ENCODE measurements around the gene NUDT1.
A peak's percentile ranks its signal among the peaks of the same experiment; 100 is the strongest.

The NUDT1 gene

DNA sequence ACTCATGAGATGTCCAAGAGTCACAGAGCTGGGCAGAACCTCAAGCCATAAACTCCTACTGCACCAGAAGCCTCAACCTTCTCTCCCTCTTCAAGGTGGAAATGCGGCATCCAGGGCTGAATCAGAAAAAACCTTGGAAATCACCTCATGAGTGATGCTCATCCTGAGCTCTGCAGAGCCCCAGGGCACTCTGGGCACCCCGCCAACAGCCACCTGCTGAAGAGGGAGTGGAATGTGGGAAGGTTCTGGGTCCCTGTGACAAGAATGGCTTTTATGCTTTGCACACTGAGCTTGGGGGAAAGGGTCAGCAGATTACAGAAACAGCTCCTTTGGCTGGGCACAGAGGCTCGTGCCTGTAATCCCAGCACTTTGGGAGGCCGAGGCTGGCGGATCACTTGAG lies 18.8 kb downstream of the NUDT1 start:
- H3K9me3 ChIP-seq (ENCODE audit: control insufficient read depth, insufficient read depth, low read length) = no peaks in the 10 kb centered on the region
- no peaks in the 10 kb centered on the region for H3K27me3 ChIP-seq (ENCODE audit: control insufficient read depth, low read length)
- H3K4me3 ChIP-seq (ENCODE audit: low read length) = no peak overlapping the region
- H4K20me1 ChIP-seq (ENCODE audit: control insufficient read depth, insufficient read depth, low read depth, low read length) = peaks cover 4% of the 10 kb centered on the region; the same call in 1 of the 2 replicates
- H3K27ac ChIP-seq (ENCODE audit: low read depth, low read length) = no peak overlapping the region
- TF ChIP-seq, protein P1, sequence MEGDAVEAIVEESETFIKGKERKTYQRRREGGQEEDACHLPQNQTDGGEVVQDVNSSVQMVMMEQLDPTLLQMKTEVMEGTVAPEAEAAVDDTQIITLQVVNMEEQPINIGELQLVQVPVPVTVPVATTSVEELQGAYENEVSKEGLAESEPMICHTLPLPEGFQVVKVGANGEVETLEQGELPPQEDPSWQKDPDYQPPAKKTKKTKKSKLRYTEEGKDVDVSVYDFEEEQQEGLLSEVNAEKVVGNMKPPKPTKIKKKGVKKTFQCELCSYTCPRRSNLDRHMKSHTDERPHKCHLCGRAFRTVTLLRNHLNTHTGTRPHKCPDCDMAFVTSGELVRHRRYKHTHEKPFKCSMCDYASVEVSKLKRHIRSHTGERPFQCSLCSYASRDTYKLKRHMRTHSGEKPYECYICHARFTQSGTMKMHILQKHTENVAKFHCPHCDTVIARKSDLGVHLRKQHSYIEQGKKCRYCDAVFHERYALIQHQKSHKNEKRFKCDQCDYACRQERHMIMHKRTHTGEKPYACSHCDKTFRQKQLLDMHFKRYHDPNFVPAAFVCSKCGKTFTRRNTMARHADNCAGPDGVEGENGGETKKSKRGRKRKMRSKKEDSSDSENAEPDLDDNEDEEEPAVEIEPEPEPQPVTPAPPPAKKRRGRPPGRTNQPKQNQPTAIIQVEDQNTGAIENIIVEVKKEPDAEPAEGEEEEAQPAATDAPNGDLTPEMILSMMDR (IDR thresholded peaks at IDR 0.05; ENCODE audit: low read depth, low read length, poor library complexity, severe bottlenecking) = no peak
- no peak for TF ChIP-seq EZH2phosphoT487 (IDR thresholded peaks at IDR 0.05; ENCODE audit: borderline replicate concordance, low read length)
- H3K4me2 ChIP-seq (ENCODE audit: low read length) = peak overlapping the region; percentile 66; the same call in 1 of the 2 replicates
- peaks cover 27% of the 10 kb centered on the region for H3K36me3 ChIP-seq (ENCODE audit: control insufficient read depth, low read length)
- no peaks in the 10 kb centered on the region for H3K79me2 ChIP-seq (ENCODE audit: control insufficient read depth, low read length)
- no peaks in the 10 kb centered on the region; the same call in 1 of the 2 replicates for H3F3A ChIP-seq (ENCODE audit: control insufficient read depth, insufficient read depth)
- H3K9me2 ChIP-seq (replicated peaks; ENCODE audit: control insufficient read depth, low read length) = no peaks in the 10 kb centered on the region
- peaks cover 45% of the 10 kb centered on the region for H3K4me1 ChIP-seq (ENCODE audit: control insufficient read depth, low read length)

DNA sequence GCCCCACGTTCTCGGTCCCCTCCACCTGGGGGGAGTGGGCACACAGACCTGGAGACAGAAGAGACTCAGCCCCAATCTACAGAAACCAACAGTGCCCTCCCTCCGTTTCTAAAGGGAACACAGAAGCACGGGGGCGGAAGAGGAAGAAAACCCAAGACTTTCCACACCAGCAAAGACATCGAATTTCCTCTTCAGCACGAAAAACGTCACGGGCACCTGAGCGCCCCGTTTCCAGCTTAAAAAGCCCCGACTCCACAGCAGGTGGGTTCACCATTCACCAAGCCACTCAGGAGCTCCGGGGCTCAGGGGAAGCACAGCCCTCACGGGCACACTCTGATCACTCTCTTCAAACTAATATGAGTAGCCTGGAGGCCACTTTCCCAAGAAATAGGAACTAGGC lies 19.6 kb downstream of the NUDT1 start:
- Histone ChIP-seq H3F3A (ENCODE audit: control insufficient read depth, insufficient read depth) (no peaks in the 10 kb centered on the region; the same call in 1 of the 2 replicates), H3K4me3 (ENCODE audit: low read length) (peak overlapping the region; percentile 49), H3K4me1 (ENCODE audit: control insufficient read depth, low read length) (peaks cover 45% of the 10 kb centered on the region), H3K79me2 (ENCODE audit: control insufficient read depth, low read length) (no peaks in the 10 kb centered on the region), H3K4me2 (ENCODE audit: low read length) (peak overlapping the region; percentile 66), H3K36me3 (ENCODE audit: control insufficient read depth, low read length) (peaks cover 23% of the 10 kb centered on the region), H3K9me2 (replicated peaks; ENCODE audit: control insufficient read depth, low read length) (no peaks in the 10 kb centered on the region), H3K9me3 (ENCODE audit: control insufficient read depth, insufficient read depth, low read length) (no peaks in the 10 kb centered on the region), H3K27ac (ENCODE audit: low read depth, low read length) (peak overlapping the region; percentile 59), H3K27me3 (ENCODE audit: control insufficient read depth, low read length) (no peaks in the 10 kb centered on the region), H4K20me1 (ENCODE audit: control insufficient read depth, insufficient read depth, low read depth, low read length) (peaks cover 4% of the 10 kb centered on the region; the same call in 1 of the 2 replicates)
- no peak for TF ChIP-seq EZH2phosphoT487 (IDR thresholded peaks at IDR 0.05; ENCODE audit: borderline replicate concordance, low read length)
- TF ChIP-seq, protein P1 (IDR thresholded peaks at IDR 0.05; ENCODE audit: low read depth, low read length, poor library complexity, severe bottlenecking) = peak; percentile 22

DNA sequence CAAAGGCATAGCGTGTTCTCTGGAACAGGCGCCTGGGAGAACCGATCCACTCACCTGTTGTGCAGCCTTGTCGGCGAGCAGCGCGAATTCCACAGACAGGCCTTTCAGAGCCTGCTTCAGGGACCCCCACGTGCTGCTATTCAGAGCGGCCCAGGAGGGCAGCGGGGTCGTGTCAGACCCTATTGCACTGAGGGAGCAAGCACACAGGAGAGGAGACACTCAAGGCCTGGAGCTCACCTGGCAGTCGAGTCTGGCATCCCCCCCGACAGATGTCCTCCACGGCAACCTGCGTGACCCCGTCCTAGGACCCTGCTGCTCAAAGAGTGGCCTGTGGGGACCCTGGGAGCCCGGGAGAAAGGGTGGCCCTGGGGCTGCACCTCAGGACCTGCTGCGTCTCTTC lies 21.1 kb downstream of the NUDT1 start:
- H4K20me1 ChIP-seq (ENCODE audit: control insufficient read depth, insufficient read depth, low read depth, low read length) = peaks cover 3% of the 10 kb centered on the region; the same call in 1 of the 2 replicates
- no peaks in the 10 kb centered on the region for H3K9me3 ChIP-seq (ENCODE audit: control insufficient read depth, insufficient read depth, low read length)
- H3K4me1 ChIP-seq (ENCODE audit: control insufficient read depth, low read length) = peaks cover 44% of the 10 kb centered on the region
- no peak overlapping the region for H3K27ac ChIP-seq (ENCODE audit: low read depth, low read length)
- H3K9me2 ChIP-seq (replicated peaks; ENCODE audit: control insufficient read depth, low read length) = no peaks in the 10 kb centered on the region
- H3K4me3 ChIP-seq (ENCODE audit: low read length) = no peak overlapping the region
- H3K4me2 ChIP-seq (ENCODE audit: low read length) = no peak overlapping the region
- H3K36me3 ChIP-seq (ENCODE audit: control insufficient read depth, low read length) = peaks cover 15% of the 10 kb centered on the region
- H3K79me2 ChIP-seq (ENCODE audit: control insufficient read depth, low read length) = no peaks in the 10 kb centered on the region
- no peaks in the 10 kb centered on the region; the same call in 1 of the 2 replicates for H3F3A ChIP-seq (ENCODE audit: control insufficient read depth, insufficient read depth)
- H3K27me3 ChIP-seq (ENCODE audit: control insufficient read depth, low read length) = no peaks in the 10 kb centered on the region
- TF ChIP-seq, protein P1 (IDR thresholded peaks at IDR 0.05; ENCODE audit: low read depth, low read length, poor library complexity, severe bottlenecking) = no peak
- TF ChIP-seq EZH2phosphoT487 (IDR thresholded peaks at IDR 0.05; ENCODE audit: borderline replicate concordance, low read length) = no peak

All from DOHH2 (cell line).